Transverse colon (tissue), 4 donors: Measurements from ENCODE around the gene SELENOO. TPM values are rescaled to one million over a fixed set of nuclear protein-coding genes. Genes with fewer than 3 reads are reported as not detected.

Experiments
- DNase-seq: peaks from one replicate; pipeline ENCODE4 v3.0.0-alpha.2; 2019
- H3K27ac ChIP-seq, 4 donors: fragments of 200-600 bp; sonication (generic); 2 replicates each; pipeline ENCODE4 v1.5.1; 2016 to 2018; ENCODE audit warnings: inconsistent platforms in 4 of 4
- H3K27me3 ChIP-seq: fragments of 200-600 bp; sonication (generic); 2 replicates; pipeline ENCODE4 v1.5.1; 2017; ENCODE audit warnings: inconsistent platforms
- H3K36me3 ChIP-seq, 4 donors: fragments of 200-600 bp; sonication (generic); 2 replicates each; pipeline ENCODE4 v1.5.1; 2017 to 2019; ENCODE audit warnings: inconsistent platforms in 4 of 4
- H3K4me1 ChIP-seq, 4 donors: fragments of 200-600 bp; sonication (generic); 2 replicates each; pipeline ENCODE4 v1.5.1; 2017 to 2020; ENCODE audit warnings: inconsistent platforms in 4 of 4
- H3K4me3 ChIP-seq, 4 donors: fragments of 200-600 bp; sonication (generic); 1 replicate in 1 of 4; 2 replicates in 3 of 4; pipeline versions ENCODE4 v1.5.1 to v1.6.1; 2017 to 2019; ENCODE audit warnings: inconsistent platforms in 4 of 4
- H3K9me3 ChIP-seq, 2 donors: fragments of 200-600 bp; sonication (generic); 2 replicates each; pipeline ENCODE4 v1.5.1; 2017 to 2019; ENCODE audit warnings: inconsistent platforms in 2 of 2
- EP300 ChIP-seq: sonication (generic); formaldehyde crosslinking; IDR thresholded peaks from one replicate; pipeline ENCODE4 v1.6.1; 2017; ENCODE audit warnings: antibody characterized with exemption, low read depth
- POLR2A ChIP-seq: fragments of 450-650 bp; IDR thresholded peaks from one replicate; pipeline ENCODE4 v1.6.1; 2016; ENCODE audit warnings: antibody characterized with exemption, mild to moderate bottlenecking, moderate library complexity
- POLR2AphosphoS5 ChIP-seq, 3 donors: sonication (generic); formaldehyde crosslinking; IDR thresholded peaks; one replicate each; pipeline ENCODE4 v1.6.1; 2016; ENCODE audit warnings: antibody characterized with exemption in 3 of 3
- WGBS, 2 donors: methylation state at CpG; one replicate each; pipeline ENCODE4 v1.1.5; 2018; ENCODE audit warnings: low coverage in 1 of 2; 5-methylcytosine and 5-hydroxymethylcytosine counted together
- in situ Hi-C, 4 donors: fragments of 200-750 bp; cut with MboI; loops; one replicate each; pipeline versions ENCODE4 v1.15.0 to v1.15.1; 2017; ENCODE audit warnings: low sequenced_read_pairs in 3 of 4, low pct_ligation_motif_present in 1 of 4, low pct_unique_long_range_greater_than_20kb in 1 of 4
- intact Hi-C: fragments of 100-400 bp; cut with DNase I; formaldehyde crosslinking; loops from one replicate; pipeline ENCODE4 v1.15.1; 2023; ENCODE audit warnings: low total_unique reads
- total RNA-seq, 4 donors: library from RNA; depleted of rRNA; stranded (reverse); fragments of >200 nt; gene quantifications; one replicate each; pipeline ENCODE4 v1.1.0, GENCODE V29; 2016
- TF ChIP-seq, protein P1 (sequence below), 5 experiments: fragments of 200-600 bp in 3 of 5; fragments of 450-650 bp in 2 of 5; sonication (generic) in 3 of 5; IDR thresholded peaks; 1 replicate in 2 of 5; 2 replicates in 3 of 5; pipeline ENCODE4 v1.5.1; 2016 to 2017; ENCODE audit warnings: antibody characterized with exemption in 5 of 5, inconsistent platforms in 3 of 5, mild to moderate bottlenecking in 2 of 5, moderate library complexity in 1 of 5

SELENOO gene
- total RNA-seq, 4 donors from 2014 or later, result 27.3 to 91.3 (median 35.1) TPM

DNA sequence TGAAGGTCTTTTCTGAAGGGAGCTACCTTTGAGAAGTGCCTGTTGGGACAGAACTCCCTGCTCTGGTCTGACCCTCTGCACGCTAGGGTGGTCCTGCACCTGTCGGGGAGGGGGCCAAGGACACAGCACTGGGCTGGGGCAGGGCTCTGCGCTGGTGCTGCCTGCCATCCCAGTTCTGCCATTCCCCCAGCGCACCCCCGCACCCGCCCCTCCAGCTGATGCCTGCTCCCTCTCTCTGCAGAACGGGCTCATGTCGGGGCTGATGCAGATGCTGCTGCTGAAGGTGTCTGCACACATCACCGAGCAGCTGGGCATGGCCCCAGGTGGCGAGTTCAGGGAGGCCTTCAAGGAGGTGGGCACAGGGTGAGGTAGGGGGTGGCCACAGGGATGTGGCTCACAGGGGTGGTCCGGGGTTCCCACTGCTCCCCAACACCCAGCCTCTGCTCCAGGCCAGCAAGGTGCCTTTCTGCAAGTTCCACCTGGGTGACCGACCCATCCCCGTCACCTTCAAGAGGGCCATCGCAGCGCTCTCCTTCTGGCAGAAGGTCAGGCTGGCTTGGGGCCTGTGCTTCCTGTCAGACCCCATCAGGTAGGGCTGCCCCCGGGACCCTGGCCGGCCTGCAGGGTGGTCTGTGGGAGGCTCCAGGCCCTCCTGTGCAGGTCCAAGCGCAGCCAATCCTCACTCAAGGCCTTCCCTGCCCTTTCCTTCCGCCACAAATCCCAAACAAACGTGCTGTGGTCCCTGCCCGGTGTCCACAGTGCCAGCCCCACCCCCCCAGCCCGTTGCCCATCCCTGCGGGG lies 3.6 kb upstream of the SELENOO start:
- no peak overlapping the region for H3K4me3 ChIP-seq
- no peak overlapping the region for H3K27ac ChIP-seq
- 92% methylated on average over 14 of the region's 23 CpGs; no CpG with 5 or more reads in 1 of the 2 donors for WGBS, 2 donors
- H3K4me1 ChIP-seq, result peaks cover 13 to 25% (median 22%) of the 10 kb centered on the region in 4 donors
- intact Hi-C loops (no loop called here), in situ Hi-C loops (no loop called here)
- H3K36me3 ChIP-seq, result peaks cover 0 to 6% (median 2%) of the 10 kb centered on the region in 4 donors
- DNase-seq, result no peak
- H3K27me3 ChIP-seq, result no peaks in the 10 kb centered on the region
- H3K9me3 ChIP-seq, result no peaks in the 10 kb centered on the region
- TF ChIP-seq, protein P1, sequence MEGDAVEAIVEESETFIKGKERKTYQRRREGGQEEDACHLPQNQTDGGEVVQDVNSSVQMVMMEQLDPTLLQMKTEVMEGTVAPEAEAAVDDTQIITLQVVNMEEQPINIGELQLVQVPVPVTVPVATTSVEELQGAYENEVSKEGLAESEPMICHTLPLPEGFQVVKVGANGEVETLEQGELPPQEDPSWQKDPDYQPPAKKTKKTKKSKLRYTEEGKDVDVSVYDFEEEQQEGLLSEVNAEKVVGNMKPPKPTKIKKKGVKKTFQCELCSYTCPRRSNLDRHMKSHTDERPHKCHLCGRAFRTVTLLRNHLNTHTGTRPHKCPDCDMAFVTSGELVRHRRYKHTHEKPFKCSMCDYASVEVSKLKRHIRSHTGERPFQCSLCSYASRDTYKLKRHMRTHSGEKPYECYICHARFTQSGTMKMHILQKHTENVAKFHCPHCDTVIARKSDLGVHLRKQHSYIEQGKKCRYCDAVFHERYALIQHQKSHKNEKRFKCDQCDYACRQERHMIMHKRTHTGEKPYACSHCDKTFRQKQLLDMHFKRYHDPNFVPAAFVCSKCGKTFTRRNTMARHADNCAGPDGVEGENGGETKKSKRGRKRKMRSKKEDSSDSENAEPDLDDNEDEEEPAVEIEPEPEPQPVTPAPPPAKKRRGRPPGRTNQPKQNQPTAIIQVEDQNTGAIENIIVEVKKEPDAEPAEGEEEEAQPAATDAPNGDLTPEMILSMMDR (IDR thresholded peaks at IDR 0.05), result no peak
- TF ChIP-seq POLR2A (no peak), POLR2AphosphoS5 (IDR thresholded peaks at IDR 0.05) (no peak), EP300 (no peak)

DNA sequence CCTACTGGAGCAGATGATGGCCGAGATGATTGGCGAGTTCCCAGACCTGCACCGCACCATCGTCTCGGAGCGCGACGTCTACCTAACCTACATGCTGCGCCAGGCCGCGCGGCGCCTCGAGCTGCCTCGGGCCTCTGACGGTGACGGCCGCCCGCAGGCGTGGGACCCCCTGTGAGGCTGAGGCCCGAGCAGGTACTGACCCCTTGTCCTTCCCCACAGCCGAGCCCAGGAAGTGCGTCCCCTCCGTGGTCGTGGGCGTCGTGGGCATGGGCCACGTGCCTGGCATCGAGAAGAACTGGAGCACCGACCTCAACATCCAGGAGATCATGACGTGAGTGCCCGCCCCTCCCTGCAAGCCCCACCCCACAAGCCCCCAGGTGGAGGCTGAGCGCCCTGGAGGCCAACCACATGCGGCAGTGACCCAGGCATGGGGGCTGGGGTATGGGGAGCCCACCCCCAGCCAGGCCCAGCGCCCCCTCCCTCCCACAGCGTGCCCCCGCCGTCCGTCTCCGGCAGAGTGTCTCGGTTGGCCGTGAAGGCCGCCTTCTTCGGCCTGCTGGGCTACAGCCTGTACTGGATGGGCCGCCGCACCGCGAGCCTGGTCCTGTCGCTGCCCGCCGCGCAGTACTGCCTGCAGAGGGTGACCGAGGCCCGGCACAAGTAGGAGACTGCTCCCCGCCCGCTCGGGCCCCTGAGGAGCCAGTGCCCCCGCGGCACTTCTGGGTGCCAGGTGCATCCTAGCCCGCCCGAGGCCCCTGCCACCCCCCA lies 2.8 kb upstream of the SELENOO start:
- H3K27me3 ChIP-seq, result no peaks in the 10 kb centered on the region
- H3K4me3 ChIP-seq, result no peak overlapping the region
- peaks cover 0 to 6% (median 2%) of the 10 kb centered on the region in 4 donors for H3K36me3 ChIP-seq
- in situ Hi-C loops (no loop called here), intact Hi-C loops (no loop called here)
- TF ChIP-seq POLR2AphosphoS5 (IDR thresholded peaks at IDR 0.05) (no peak), EP300 (no peak), POLR2A (no peak)
- TF ChIP-seq, protein P1 (IDR thresholded peaks at IDR 0.05), result no peak
- peaks cover 16 to 22% (median 20%) of the 10 kb centered on the region in 4 donors for H3K4me1 ChIP-seq
- 94% methylated on average over 38 of the region's 61 CpGs; no CpG with 5 or more reads in 1 of the 2 donors for WGBS, 2 donors
- H3K9me3 ChIP-seq, result no peaks in the 10 kb centered on the region
- DNase-seq, result no peak
- no peak overlapping the region for H3K27ac ChIP-seq

DNA sequence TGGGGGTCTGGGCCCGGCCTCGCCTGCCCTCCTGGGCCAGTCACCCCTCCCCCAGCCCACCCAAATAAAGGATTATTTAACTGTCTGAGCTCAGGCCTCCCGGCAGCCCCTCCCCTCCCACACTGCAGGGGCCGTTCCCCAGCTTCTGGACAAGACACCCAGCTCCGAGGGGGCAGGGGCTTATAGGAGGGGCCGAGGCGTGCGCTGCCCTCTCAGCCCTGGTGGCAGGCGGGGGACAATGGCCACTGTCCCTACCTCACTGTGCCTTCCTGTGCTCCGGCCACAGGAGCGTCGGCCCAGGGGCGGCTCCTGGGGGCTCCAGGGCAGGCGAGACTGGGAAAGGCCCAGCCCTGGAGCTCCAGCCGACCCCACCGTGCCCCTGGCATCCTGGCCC lies 2.2 kb upstream of the SELENOO start:
- TF ChIP-seq, protein P1 (IDR thresholded peaks at IDR 0.05), result no peak
- no peak for TF ChIP-seq EP300
- Histone ChIP-seq H3K27me3 (no peaks in the 10 kb centered on the region), H3K4me1 (peaks cover 16 to 22% (median 19%) of the 10 kb centered on the region in 4 donors), H3K4me3 (no peak overlapping the region), H3K36me3 (peaks cover 0 to 6% (median 2%) of the 10 kb centered on the region in 4 donors), H3K27ac (no peak overlapping the region), H3K9me3 (no peaks in the 10 kb centered on the region)
- whole genome bisulfite sequencing, 2 donors, result 88 to 92% methylated on average over 2 to 12 of the region's 16 CpGs
- in situ Hi-C loops, result no loop called here
- DNase-seq, result no peak
- intact Hi-C loops, result no loop called here

DNA sequence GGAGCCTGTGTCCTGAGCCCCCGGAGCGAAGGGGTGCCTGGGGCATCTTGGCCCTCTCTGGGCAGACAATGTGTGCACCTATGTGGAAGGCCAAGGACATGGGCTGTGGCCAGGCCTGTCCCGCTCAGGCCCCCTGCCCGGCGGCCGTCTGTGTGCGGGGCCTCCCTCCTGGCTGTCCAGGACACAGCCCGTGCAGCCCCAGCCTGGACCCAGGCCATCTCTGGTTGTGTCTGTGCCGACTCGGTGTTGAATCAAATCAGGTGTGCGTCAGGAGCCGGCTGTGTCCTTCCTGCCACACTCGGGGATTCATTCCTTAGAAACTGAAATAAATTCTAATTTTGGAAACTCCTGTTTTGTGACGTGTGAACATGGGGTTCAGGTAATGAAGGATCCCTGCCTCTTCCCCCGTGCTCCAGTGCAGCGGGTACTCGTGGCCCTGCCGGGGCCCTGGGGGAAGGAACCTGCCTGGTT lies 1.5 kb upstream of the SELENOO start:
- H3K27me3 ChIP-seq, result no peaks in the 10 kb centered on the region
- H3K4me3 ChIP-seq, result no peak overlapping the region
- intact Hi-C loops, result no loop called here

More for the DNA sequence above, 1.5 kb upstream of the SELENOO start:
- DNase-seq, result no peak
- WGBS, 2 donors, result 87% methylated on average over 17 of the region's 18 CpGs; no CpG with 5 or more reads in 1 of the 2 donors
- in situ Hi-C loops, result no loop called here
- Histone ChIP-seq H3K27ac (no peak overlapping the region), H3K4me1 (peaks cover 16 to 22% (median 19%) of the 10 kb centered on the region in 4 donors), H3K36me3 (peaks cover 0 to 4% (median 2%) of the 10 kb centered on the region in 4 donors), H3K9me3 (no peaks in the 10 kb centered on the region)
- TF ChIP-seq, protein P1 (IDR thresholded peaks at IDR 0.05), result no peak
- TF ChIP-seq POLR2A (no peak), EP300 (no peak)
